HG02852 (cell line): ENCODE results near the gene ARCN1.
"Not testable (repeated sequence)": the region's sequence is repeated elsewhere in the genome, so short reads cannot be mapped to it uniquely, and the experiment has no call there.

Source experiments
- ATAC-seq: cut with Tn5 transposase; IDR thresholded peaks from one replicate; pipeline ENCODE4 v1.9.1; 2021; ENCODE audit warnings: mild to moderate bottlenecking, moderate library complexity; ENCODE audit not compliant: unreplicated experiment

ARCN1 gene

DNA sequence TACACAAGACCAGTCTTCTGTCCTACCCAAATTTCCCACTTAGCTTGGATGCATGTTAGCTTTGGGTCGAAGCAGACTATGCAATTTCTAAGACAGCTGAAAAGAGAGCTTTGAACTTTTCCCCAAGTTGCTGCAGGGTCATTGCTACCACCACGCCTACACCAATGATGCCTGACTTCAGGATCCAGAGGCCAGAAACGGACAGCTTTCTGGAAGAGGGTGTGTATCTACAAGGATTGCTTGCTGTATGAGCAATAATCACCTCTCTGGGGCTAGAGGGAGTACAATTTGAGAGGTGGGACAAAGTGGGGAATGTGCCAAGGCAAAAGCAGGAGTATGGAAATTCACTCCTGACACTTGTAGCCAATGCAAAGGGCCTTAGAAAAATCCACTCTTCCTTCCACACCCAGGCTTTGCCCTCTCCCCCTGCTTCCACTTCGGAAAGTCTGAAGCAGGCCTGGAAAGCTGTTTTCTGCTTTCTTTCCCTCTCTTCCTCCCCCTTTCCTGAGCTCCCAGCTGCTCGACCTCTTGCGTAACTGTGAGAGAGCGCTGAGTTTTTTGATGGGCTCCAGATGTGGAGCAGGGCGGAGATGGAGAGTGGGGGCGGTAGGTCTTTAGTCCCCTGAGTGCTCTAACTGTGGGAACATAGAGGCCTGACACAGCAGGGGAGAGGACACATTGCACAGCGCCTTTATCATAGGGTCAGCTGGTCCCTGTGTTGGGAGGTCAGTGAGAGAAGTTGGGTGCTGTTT lies 33.1 kb downstream of the ARCN1 start:
- ATAC-seq, result no peak

DNA sequence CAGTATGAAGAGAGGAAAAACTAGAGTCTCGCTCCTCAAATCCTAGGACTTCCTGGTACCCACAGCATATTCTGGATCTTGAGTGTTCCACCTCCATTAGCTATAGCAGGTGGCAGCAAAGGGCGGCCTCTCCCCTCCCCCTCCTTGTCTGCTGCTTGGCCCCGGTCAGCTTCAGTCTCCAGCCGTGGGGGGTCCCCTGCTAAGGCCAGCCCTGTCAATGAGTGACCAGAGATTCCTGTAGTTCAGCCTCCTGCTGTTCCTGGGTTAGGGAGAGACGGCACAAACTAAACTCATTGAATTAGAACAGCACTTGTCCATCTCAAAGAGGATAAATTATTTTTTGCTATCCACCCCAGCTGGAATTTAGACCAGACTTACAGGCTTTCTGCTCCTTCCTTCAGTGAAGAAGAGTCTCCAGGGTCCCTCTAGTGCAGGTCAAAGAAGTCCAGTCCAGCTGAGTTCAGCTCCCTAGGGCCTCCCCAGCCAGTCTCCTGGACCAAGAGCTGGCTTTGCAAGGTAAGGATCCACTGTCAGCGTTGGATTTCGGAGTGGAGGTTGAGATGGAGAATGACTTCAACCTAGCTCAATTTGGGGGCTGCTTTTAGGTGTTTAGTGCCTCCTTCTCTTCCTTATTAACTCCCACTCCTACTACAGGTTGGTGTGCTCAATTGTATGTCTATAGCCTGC lies 34.1 kb downstream of the ARCN1 start:
- ATAC-seq, result no peak

DNA sequence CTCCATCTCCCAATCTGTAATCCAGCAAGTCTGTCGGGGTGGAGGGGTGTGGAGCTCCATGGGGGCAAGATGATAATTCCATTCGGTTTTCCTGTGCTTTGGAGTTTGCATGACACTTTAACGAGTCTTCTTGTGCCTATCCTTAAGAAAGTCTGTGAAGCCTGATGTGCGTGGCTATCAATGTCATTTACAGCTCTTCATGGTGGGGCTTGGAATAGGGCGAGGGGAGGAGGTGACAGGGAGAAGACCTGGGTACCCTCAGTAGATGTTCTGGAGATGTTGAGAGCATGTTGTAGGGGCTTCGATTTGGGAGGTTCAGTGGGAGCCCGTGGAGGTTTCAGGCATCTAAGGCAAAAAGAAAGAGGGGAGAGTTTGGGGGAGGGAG lies 34.6 kb downstream of the ARCN1 start:
- ATAC-seq, result no peak

DNA sequence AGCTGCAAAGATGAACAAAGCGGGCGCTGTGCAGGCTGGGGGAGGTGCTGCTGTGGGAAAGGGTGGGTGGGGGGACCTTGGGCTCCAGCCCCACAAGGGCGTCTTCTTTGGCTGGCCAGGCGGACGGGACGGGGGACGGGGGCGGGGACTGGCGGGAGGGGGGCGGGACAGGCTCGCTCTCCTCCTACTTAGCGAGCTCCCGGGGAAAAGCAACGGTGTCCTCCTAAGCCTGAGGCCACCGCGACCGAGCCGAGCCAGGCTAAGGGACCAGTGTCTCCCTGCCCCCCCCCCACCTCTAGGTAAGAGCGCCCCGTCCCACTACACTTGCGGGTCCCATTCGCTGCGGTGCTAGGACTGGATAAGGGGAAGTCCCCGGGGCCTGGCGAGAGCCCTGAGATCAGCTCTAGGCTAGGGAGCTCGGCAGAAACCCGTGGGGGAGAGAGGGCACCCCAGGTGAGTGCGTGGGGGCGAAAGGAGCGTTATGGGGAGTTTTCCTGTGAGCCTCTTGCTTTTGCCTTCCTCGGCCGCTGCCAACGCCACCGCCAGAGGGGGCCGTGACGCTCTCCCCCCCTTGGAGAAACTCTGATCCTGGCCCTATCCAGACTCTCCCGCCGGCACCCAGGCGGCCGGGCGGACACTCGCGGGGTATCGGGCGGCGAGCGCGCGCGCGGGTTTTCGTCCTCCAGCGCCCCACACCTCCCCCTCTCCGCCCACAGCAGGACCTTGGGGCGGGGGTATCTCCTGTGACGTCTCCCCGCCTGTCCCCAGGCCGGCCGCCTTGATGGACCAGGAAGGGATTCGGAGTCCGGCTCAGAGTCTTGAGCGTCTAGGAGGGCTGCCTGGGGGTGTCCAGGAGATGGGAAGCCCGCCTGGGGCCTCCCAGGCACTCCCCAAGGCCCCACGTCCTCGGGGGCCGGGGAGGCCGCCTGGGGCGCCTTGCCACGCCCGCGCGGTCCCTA lies 35.5 kb downstream of the ARCN1 start, which contains the start of gene PHLDB1:
PHLDB1 (plus strand) TSS at position 215 of the 959 bp plus-strand sequence. CDS start 6,222 bp downstream, outside the sequence.
- no peak for ATAC-seq

DNA sequence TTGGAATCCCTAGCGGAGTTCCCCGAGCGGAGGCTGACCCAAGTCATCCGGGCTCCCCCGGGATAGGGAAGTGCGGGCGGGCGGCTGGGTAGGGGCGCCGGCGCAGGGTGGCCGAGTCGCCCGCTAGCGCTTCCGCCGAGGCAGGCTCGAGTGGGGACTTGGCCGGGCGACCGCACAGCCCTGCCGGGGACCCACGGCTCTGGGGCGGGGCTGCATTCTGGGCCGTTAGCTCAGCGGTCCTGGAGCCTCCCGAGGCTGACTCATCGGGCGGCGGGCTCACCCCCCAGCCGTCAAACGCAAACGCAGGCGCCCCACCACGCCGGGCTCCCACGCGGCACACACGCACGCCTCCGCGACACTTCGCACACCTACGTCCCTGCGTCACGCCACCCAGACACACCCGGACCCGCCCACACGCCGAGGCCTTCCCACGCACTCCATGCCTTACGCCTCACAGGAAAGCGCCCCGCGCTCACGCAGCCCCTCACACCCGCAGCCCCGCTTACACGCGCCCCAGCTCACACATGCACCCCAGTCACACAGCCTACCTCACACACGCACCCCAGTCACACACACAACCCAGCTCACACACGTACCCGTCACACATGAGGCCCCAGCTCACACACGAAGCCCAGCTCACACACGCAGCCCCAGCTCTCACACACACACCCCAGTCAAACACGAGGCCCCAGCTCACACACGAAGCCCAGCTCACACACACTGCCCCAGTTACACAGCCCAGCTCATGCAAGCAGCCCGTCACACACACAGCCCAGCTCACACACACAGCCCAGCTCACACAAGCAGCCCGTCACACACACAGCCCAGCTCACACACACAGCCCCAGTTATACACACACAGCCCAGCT lies 36.4 kb downstream of the ARCN1 start:
- ATAC-seq, result no peak

DNA sequence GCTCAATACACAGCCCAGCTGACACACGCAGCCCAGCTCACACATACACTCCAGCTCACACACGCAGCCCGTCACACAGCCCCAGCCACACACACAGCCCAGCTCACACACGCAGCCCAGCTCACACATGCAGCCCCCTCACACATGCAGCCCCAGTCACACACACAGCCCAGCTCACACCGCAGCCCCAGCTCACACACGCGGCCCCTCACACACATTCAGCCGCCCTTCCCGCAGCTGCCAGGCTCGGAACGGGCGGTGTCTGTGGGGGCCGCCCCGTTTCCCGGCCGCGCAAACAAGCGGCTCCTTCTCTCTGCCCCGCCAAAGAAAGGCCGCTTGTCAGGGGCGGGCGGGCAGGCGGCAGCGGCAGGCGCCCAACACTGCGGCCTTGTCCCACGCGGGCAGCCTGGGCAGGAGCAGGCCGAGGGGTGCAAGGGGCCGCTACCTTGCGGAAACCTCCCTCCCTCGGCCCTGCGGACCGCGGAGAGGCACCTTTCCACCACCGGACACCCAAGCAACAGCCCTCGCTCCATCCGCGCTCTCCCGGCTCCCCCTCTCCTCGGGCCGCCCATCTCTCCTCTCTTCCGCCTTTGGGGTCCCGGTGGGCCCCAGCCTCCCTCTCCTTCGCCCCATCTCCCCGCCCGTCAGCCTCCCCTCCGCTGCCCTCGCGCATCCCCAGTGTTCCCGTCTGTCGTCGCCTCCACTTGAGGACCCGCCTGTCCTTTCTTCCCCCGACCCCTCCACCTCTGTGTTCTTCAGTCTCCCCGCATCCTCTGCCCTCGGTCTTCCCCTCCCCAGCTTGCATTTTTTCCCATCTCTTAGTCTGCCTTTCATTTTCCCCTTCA lies 37.4 kb downstream of the ARCN1 start:
- no peak for ATAC-seq

DNA sequence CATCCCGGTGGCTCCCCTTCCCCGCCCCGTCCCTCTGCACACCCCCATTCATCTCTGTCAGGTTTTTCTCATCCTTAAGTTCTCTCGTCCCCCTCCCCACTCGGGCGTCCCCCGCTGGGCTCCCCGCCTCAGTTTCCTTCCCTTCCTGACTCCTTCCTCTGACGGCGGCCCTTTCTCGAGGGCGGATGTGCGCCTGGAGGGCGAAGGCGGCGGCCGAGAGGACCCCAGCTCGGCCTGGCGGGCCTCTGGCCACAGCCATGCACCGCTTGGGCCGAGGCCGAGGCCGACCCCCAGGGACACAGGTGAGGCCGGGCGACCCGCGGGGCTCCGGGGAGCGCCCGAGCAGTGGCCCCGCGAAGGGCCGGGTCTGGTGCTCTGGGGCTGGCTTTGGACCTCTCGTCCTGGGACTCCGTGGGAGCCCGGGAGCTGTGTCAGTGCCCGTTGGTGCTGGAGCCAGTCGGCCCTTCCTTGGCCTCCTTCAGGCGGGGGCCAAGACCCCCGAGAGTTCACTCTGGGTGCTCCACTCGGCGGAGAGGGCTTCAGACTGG lies 38.1 kb downstream of the ARCN1 start:
- ATAC-seq, result no peak

DNA sequence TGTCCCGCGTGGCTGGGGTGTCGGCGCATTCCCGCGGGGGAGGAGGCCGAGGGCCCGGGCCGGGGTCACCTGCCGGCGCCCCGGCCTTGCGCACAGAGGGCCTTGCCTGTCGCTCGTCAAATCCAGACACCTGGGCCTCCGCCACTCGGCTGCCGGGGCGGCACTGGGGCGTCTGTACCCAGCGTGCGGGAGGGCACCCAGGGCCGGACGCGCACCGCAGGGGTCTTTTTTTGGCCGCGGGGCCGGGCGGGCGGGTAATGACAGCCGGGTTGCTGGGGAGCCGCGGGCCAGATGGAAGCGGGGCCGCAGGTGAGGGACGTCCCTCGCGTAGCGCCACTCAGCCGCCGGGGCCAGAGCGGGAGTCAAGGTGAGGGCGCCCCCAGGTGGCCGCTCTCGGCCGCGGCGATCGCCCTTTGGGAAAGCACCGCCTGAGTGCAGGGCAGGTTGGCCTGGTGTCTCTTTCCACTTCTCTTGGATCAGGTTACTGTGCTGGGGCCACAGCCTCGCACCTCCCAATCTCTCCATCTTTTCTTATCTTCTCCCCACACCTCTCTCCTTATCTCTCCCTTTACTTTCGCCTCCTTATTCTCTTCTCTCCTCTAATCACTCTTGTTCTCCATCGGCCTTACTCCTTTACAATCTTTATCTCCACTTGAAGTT lies 38.7 kb downstream of the ARCN1 start:
- ATAC-seq, result peak; percentile 49

DNA sequence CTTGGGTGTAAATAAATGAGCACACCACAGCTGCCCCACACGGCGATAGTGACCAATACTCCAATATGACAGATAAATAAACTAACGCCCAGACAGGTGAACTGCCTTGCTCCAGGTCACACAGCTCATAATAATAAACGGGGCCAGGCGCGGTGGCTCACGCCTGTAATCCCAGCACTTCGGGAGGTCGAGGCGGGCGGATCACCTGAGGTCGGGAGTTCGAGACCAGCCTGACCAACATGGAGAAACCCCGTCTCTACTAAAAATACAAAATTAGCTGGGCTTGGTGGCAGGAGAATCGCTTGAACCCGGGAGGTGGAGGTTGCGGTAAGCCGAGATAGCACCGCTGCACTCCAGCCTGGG lies 39.2 kb downstream of the ARCN1 start:
- ATAC-seq, result not testable (repeated sequence)

DNA sequence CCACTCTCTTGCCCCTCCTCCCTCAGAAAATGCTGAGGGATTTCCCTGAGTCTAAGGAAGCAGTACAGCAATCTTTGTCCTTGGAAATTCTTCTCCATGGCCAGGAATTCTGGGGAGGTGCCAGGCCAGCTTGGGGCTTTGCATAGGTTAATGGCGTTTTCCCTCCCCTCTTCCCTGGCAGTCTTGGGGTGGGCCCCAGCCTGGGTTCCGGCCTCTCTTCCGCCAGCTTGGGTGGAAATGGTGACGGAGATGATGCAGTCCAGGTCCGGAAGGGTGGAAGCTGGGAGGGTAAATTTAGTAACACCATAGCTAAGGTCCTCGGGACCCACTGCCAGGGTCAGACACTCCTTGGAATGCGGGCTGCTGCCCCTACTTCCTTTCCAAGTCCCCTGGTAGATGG lies 40.2 kb downstream of the ARCN1 start:
- ATAC-seq, result no peak

DNA sequence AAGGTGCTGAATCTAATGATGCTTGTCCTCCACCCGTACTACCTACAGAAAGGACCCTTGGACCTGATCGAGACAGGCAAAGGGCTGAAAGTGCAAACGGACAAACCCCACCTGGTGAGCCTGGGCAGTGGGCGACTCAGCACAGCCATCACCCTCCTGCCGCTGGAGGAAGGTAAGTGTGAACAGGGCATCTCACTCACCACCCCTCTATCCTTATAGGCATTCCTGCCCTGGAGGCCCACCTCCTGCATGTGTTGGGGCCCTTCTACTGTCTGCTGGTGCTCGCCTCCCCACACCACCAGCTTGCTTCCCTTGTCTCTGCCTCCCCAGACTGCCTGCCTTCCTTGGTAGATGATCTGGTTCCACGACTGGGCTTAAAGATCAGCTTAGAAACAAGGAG lies 42.3 kb downstream of the ARCN1 start:
- no peak for ATAC-seq

DNA sequence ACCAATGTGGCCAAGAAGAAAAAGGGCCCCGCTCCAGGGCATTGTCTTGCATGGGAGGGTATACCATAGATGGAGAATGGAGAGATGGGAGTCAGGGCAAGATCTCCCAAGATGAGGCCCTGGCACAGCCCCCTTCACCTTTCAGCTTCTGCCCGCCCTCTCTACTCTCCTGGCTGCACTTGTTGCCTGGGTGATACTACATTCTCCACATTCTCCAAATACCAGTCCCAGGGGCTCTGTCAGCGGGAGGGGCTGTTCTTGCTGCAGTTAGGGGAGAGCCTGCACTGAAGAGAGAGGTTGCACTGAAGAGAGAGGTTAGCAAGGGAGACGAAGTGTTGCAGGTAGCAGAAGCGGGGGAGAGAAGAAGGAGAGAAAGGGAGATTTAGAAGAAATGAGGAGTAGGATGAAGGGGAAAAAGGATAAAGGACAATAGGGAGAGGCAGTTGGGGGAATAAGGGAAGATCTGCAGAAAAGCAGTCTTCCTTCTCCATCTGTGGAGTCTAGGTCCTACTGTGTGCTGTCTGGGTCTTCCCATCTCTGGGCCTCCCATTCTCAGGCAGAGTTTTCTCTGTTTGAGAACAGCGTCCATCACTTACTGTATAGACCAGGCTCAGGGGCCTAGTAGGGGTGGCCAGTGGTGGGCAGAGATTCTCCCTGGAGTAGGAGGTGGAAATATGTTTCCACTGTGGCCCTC lies 43.2 kb downstream of the ARCN1 start:
- no peak for ATAC-seq

DNA sequence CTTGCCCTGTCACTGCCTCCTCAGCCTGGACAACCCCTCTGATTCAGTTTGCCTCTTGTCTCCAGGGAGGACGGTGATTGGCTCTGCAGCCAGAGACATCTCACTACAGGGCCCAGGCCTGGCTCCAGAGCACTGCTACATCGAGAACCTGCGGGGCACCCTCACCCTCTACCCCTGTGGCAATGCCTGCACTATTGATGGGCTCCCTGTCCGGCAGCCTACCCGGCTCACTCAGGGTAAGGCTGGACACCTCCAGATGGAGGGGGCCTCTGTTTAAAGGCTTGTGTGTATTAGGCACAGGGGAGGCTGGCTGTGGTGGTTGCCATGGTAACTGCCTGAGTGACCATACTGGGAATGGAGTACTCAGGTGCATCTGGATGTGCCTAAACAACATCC lies 43.8 kb downstream of the ARCN1 start:
- no peak for ATAC-seq

DNA sequence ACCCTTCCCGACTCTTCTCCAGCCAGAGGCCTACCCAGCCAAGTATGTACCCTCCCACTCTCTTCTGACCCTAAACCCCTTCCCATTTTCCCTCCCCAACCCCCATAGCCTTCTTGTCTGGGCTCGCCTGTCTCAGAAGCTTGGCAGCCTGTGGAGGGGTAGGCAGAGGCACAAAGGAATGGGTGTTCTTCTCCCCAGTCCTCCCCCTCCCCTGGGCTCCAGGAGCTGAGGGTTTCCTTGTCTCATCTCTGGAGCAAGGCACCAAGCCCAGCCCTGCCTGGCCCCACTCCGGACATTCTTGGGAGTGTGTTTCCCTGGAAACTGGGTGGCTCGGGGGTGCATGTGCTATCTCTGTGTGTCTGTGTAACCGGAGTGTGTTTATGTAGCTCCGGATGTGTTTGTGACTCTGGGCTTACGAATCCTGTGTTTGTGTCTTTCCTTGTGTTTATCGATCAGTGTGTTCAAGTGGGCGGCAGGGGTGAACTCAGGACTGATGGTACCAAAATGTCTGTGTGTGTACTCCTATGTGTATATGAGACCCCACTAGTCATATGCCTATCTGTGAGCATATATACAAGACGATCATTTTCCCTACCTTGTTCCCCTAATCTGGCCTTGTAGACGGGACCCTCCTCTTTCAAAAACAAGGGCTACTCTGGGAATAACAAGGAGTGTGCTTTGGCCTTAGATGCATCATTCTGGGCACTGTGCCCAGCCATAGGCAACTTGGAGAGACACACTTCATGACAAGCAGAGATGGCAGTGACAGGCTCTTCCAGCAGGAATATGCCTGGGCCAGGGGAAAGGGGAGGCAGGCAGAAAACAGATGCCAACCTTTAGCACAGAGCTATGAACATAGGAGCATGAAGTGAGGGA lies 46.1 kb downstream of the ARCN1 start:
- ATAC-seq, result no peak

DNA sequence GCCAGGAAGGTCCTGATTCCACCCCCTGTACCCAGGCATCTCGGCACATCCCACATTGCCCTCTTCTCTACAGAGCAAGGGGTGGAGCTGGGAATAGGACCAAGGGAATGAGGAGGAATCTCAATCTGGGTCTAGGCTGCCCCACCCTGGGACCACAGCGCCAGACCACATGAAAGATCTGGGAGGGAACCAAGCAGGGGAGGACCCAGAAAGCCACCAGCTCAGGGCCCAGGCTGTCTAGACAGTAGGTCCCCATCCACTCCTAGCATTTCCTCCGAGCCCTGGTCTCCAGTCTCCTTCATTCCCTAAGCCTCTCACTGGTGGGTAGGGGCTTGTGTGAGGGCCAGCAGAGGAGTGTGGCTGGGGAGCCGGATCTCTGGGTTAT lies 46.8 kb downstream of the ARCN1 start:
- no peak for ATAC-seq

DNA sequence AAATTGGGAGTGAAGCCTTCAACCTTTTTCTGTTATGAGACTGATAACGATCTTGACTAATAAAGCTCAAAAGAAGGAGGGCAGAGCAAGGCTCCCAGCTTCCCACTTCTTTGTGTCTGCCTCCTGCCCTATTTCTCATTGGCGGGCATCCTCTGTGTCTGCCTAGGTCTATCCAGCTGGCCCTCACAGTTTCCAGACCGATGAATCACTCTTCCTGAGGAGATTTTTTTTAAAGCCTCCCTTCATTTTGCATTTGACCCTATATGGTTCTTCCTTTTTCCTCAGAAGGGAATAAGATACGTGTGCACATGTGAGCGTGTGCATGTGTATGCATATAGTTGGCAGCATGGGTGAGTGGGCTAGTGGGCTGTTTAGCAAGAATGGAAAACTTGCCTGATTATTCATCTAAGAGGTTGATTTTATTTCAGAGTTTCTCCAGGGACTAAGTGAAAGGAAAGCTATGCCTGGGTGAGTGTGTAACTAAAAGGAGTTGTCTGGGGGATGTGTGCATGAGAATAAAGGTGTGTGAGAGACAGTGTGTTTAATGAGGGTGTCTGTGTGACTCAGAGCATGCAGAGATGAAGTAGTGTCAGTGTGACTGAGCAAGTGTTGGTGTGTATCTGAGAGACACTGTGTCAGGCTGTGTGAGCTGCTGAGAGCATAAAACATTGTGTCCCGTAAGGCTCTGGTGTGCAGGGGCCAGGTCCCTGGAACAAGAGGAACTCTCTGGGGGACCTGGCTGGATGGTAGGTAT lies 47.4 kb downstream of the ARCN1 start:
- no peak for ATAC-seq
